HCT116 (cell line): Measurements from ENCODE around the gene PDHX. TPM values are rescaled to one million over a fixed set of nuclear protein-coding genes. Genes with fewer than 3 reads are reported as not detected.

Experiments used
- ATAC-seq: fragments of 200-7000 bp; cut with Tn5 transposase; 2 replicates; pipeline ENCODE4 v1.9.1; 2020; ENCODE audit warnings: mild to moderate bottlenecking, moderate library complexity
- BruUV-seq: library from RNA; stranded (reverse); fragments of 400-500 nt; replicated peaks from 2 replicates; lab custom pipeline; 2021; lab: Mats Ljungman, UMichigan
- CTCF ChIA-PET: fragments of 300-600 bp; sonication (Branson Sonifier 250); formaldehyde crosslinking; loops from one replicate; lab custom pipeline; 2021; ENCODE audit warnings: antibody characterized with exemption; lab: Charles Lee
- POLR2A ChIA-PET: fragments of 300-600, 350-600 bp; sonication (Branson Sonifier 250); formaldehyde crosslinking; loops from one replicate; lab custom pipeline; 2021; ENCODE audit warnings: antibody characterized with exemption; lab: Charles Lee
- RAD21 ChIA-PET, 2 experiments: fragments of 300-600 bp; sonication (Branson Sonifier 250); formaldehyde crosslinking; loops; one replicate each; lab custom pipeline; 2023; ENCODE audit warnings: low total read pairs in 2 of 2; ENCODE audit not compliant: uncharacterized antibody in 2 of 2, unreplicated experiment in 2 of 2, low non-redundant PET in 1 of 2; lab: Charles Lee
- DNase-seq: peaks from one replicate; pipeline ENCODE4 v3.0.0-alpha.2; 2010; ENCODE audit warnings: low read depth, low spot score
- H2AFZ ChIP-seq: fragments of 200-600 bp; shearing (Covaris generic), sonication (generic); 2 replicates; pipeline ENCODE4 v1.6.1; 2017; ENCODE audit warnings: low read depth, mixed run types, mixed read lengths, antibody characterized with exemption, low read length; ENCODE audit not compliant: poor library complexity, severe bottlenecking
- H3K27ac ChIP-seq: 2 replicates; pipeline ENCODE4 v1.5.1; 2012; ENCODE audit warnings: low read depth, low read length
- H3K27me3 ChIP-seq: fragments of 200-600 bp; sonication (generic); 2 replicates; pipeline ENCODE4 v1.6.1; 2016; ENCODE audit warnings: mixed run types, low read length, mixed read lengths; ENCODE audit not compliant: insufficient read depth
- H3K36me3 ChIP-seq, 2 experiments: fragments of 200-500 bp in 1 of 2; fragments of 200-600 bp in 1 of 2; sonication (Bioruptor generic) in 1 of 2; sonication (generic) in 1 of 2; 2 replicates each; pipeline versions ENCODE4 v1.5.1 to v1.6.1; 2014 to 2016; ENCODE audit warnings: low read length in 2 of 2, inconsistent platforms in 1 of 2, mixed read lengths in 1 of 2, mixed run types in 1 of 2; ENCODE audit not compliant: insufficient read depth in 2 of 2, control insufficient read depth in 1 of 2
- H3K4me1 ChIP-seq, 2 experiments: fragments of 200-600 bp in 1 of 2; sonication (generic) in 1 of 2; 2 replicates each; pipeline versions ENCODE4 v1.5.1 to v1.6.1; 2012 to 2017; ENCODE audit warnings: low read length in 2 of 2, inconsistent platforms in 1 of 2, mild to moderate bottlenecking in 1 of 2, mixed read lengths in 1 of 2, mixed run types in 1 of 2, moderate library complexity in 1 of 2; ENCODE audit not compliant: insufficient read depth in 2 of 2, control insufficient read depth in 1 of 2
- H3K4me2 ChIP-seq: fragments of 200-600 bp; sonication (generic); 2 replicates; pipeline ENCODE4 v1.6.1; 2017; ENCODE audit warnings: mixed run types, low read length, mixed read lengths
- H3K4me3 ChIP-seq, 2 experiments: fragments of 200-600 bp in 1 of 2; sonication (generic) in 1 of 2; replicated peaks in 1 of 2; 2 replicates each; pipeline ENCODE4 v1.5.1; 2011 to 2016; ENCODE audit warnings: low read length in 2 of 2, control low read depth in 1 of 2, low read depth in 1 of 2, mild to moderate bottlenecking in 1 of 2, mixed read lengths in 1 of 2, mixed run types in 1 of 2
- H3K79me2 ChIP-seq: fragments of 200-600 bp; sonication (generic); 2 replicates; pipeline ENCODE4 v1.6.1; 2017; ENCODE audit warnings: mild to moderate bottlenecking, mixed run types, low read length, moderate library complexity, mixed read lengths; ENCODE audit not compliant: insufficient read depth
- H3K9ac ChIP-seq: fragments of 200-600 bp; sonication (generic); 2 replicates; pipeline ENCODE4 v1.6.1; 2016; ENCODE audit warnings: low read length, mixed read lengths
- H3K9me2 ChIP-seq: fragments of 200-600 bp; sonication (generic), shearing (Covaris generic); 2 replicates; pipeline ENCODE4 v1.6.1; 2017; ENCODE audit warnings: mixed run types, mild to moderate bottlenecking, moderate library complexity; ENCODE audit not compliant: insufficient read depth
- H3K9me3 ChIP-seq, 2 experiments: fragments of 200-500 bp in 1 of 2; fragments of 200-600 bp in 1 of 2; sonication (Bioruptor generic) in 1 of 2; sonication (generic) in 1 of 2; 2 replicates each; pipeline ENCODE4 v1.6.1; 2014 to 2017; ENCODE audit warnings: low read length in 2 of 2, mixed read lengths in 2 of 2, inconsistent platforms in 1 of 2, low read depth in 1 of 2, mild to moderate bottlenecking in 1 of 2, mixed run types in 1 of 2, moderate library complexity in 1 of 2; ENCODE audit not compliant: control insufficient read depth in 1 of 2, insufficient read depth in 1 of 2
- H4K20me1 ChIP-seq: fragments of 200-600 bp; sonication (generic), shearing (Covaris generic); 2 replicates; pipeline ENCODE4 v1.6.1; 2017; ENCODE audit warnings: mixed run types, mild to moderate bottlenecking, moderate library complexity; ENCODE audit not compliant: insufficient read depth
- REST ChIP-seq: IDR thresholded peaks from 2 replicates; pipeline ENCODE4 v1.6.1; 2012; ENCODE audit warnings: low read depth
- ZFX ChIP-seq: fragments of 450-650 bp; IDR thresholded peaks from 2 replicates; pipeline ENCODE4 v1.6.1; 2017
- ZNF274 ChIP-seq: fragments of 200-500 bp; sonication (Bioruptor generic); IDR thresholded peaks from 2 replicates; pipeline ENCODE4 v1.6.1; 2014; ENCODE audit warnings: mild to moderate bottlenecking, low read depth, low read length, inconsistent platforms
- intact Hi-C: fragments of 100-400 bp; cut with micrococcal nuclease; formaldehyde crosslinking; loops from 2 replicates; pipeline ENCODE4 v1.10.0; 2022
- total RNA-seq: library from RNA; stranded (reverse); gene quantifications from one replicate; pipeline ENCODE4 v1.2.1, GENCODE V29; 2021; ENCODE audit not compliant: unreplicated experiment

PDHX gene
- total RNA-seq, 1 experiment from 2014 or later, result 36.6 TPM

- no peak for DNase-seq
- CTCF ChIA-PET, result no interaction called here
- peaks cover 17 to 65% of the 10 kb centered on the region in 2 experiments for H3K4me1 ChIP-seq
Measured at GRCh38 chr11:35035894-35036408, 119.5 kb downstream of the PDHX start.

More at GRCh38 chr11:35035894-35036408, 119.5 kb downstream of the PDHX start:
- no peaks in the 10 kb centered on the region for H3K36me3 ChIP-seq
- ATAC-seq, result no peak
- intact Hi-C loops, result no loop called here
- H3K27me3 ChIP-seq, result no peaks in the 10 kb centered on the region
- ChIA-PET POLR2A (interaction anchor here (0.6 kb wide), 1 partner anchor 1198 kb away, joined by 3 read pairs; no protein-coding TSS in a partner anchor), RAD21 (interaction anchor here in 1 of 2 experiments (1.4 kb wide), 1 partner anchor 27 kb away, joined by 3 read pairs; no protein-coding TSS in a partner anchor)
- no peak overlapping the region for H3K9ac ChIP-seq
- no peak overlapping the region for H3K4me3 ChIP-seq
- TF ChIP-seq REST (no peak), ZNF274 (no peak), ZFX (no peak)
- H4K20me1 ChIP-seq, result no peaks in the 10 kb centered on the region
- no peak overlapping the region for H2AFZ ChIP-seq
- no TSS peak for BruUV-seq
- H3K79me2 ChIP-seq, result no peaks in the 10 kb centered on the region
- H3K9me2 ChIP-seq, result no peaks in the 10 kb centered on the region
- H3K27ac ChIP-seq, result no peak overlapping the region
- no peak overlapping the region for H3K4me2 ChIP-seq
- H3K9me3 ChIP-seq, result no peaks in the 10 kb centered on the region
